WTC11 (cell line): ENCODE results near the gene CALN1. TPM values are rescaled to one million over a fixed set of nuclear protein-coding genes. Genes with fewer than 3 reads are reported as not detected.

Experiments
- ATAC-seq: fragments of 200-7000 bp; cut with Tn5 transposase; 2 replicates; pipeline ENCODE4 v1.10.0; 2021; ENCODE audit warnings: mild to moderate bottlenecking, moderate library complexity
- CTCF ChIA-PET: fragments of 300-600 bp; sonication (Branson Sonifier 250); formaldehyde crosslinking; loops from one replicate; lab custom pipeline; 2021; ENCODE audit warnings: antibody characterized with exemption; lab: Charles Lee
- POLR2A ChIA-PET: fragments of 350-600 bp; sonication (Branson Sonifier 250); formaldehyde crosslinking; loops from one replicate; lab custom pipeline; 2021; ENCODE audit warnings: antibody characterized with exemption; lab: Charles Lee
- DNase-seq: peaks from one replicate; pipeline ENCODE4 v3.0.0; 2021; ENCODE audit warnings: low spot score
- H3K27ac Mint-ChIP-seq: 2 replicates; pipeline ENCODE4 v1.8.0; 2021; ENCODE audit warnings: mixed read lengths
- H3K27me3 Mint-ChIP-seq: 2 replicates; pipeline ENCODE4 v1.8.0; 2021; ENCODE audit warnings: low read depth, mild to moderate bottlenecking, moderate library complexity, mixed read lengths
- H3K36me3 Mint-ChIP-seq: 2 replicates; pipeline ENCODE4 v1.8.0; 2021; ENCODE audit warnings: mixed read lengths
- H3K4me1 Mint-ChIP-seq: 2 replicates; pipeline ENCODE4 v1.8.0; 2022; ENCODE audit warnings: mixed read lengths
- H3K4me3 Mint-ChIP-seq: 2 replicates; pipeline ENCODE4 v1.8.0; 2021; ENCODE audit warnings: mild to moderate bottlenecking, moderate library complexity, mixed read lengths
- H3K9me3 Mint-ChIP-seq: 2 replicates; pipeline ENCODE4 v1.8.0; 2021; ENCODE audit warnings: mixed read lengths
- CBFB ChIP-seq: sonication (generic); formaldehyde crosslinking; IDR thresholded peaks from 2 replicates; pipeline ENCODE4 v1.8.1; 2022; ENCODE audit warnings: mild to moderate bottlenecking, low read depth, missing genetic modification reagents
- CREB1 ChIP-seq: sonication (generic); formaldehyde crosslinking; IDR thresholded peaks from 2 replicates; pipeline ENCODE4 v1.8.0; 2023; ENCODE audit warnings: mild to moderate bottlenecking, missing genetic modification reagents
- FOXP1 ChIP-seq: sonication (generic); formaldehyde crosslinking; IDR thresholded peaks from 2 replicates; pipeline ENCODE4 v1.8.0; 2022; ENCODE audit warnings: missing genetic modification reagents, mild to moderate bottlenecking, moderate library complexity, borderline replicate concordance
- GTF2I ChIP-seq: fragments of 250-450 bp; sonication (Bioruptor Pico); conservative IDR thresholded peaks from 2 replicates; pipeline ENCODE4 v1.4.0; 2021; ENCODE audit warnings: mild to moderate bottlenecking
- RELA ChIP-seq: sonication (generic); formaldehyde crosslinking; IDR thresholded peaks from 2 replicates; pipeline ENCODE4 v1.8.1; 2022; ENCODE audit warnings: missing genetic modification reagents, mild to moderate bottlenecking, borderline replicate concordance
- SOX15 ChIP-seq: fragments of 250-450 bp; sonication (Bioruptor Pico); IDR thresholded peaks from 2 replicates; pipeline ENCODE4 v1.9.0; 2021; ENCODE audit warnings: mild to moderate bottlenecking
- SP1 ChIP-seq: sonication (generic); formaldehyde crosslinking; conservative IDR thresholded peaks from 2 replicates; pipeline ENCODE4 v1.8.1; 2022; ENCODE audit warnings: missing genetic modification reagents
- TEAD1 ChIP-seq: sonication (generic); formaldehyde crosslinking; IDR thresholded peaks from 2 replicates; pipeline ENCODE4 v1.8.0; 2022; ENCODE audit warnings: mild to moderate bottlenecking, missing genetic modification reagents
- TP53 ChIP-seq: sonication (generic); formaldehyde crosslinking; IDR thresholded peaks from 2 replicates; pipeline ENCODE4 v1.8.1; 2023; ENCODE audit warnings: mild to moderate bottlenecking, missing genetic modification reagents
- ZBTB21 ChIP-seq: sonication (generic); formaldehyde crosslinking; IDR thresholded peaks from 2 replicates; pipeline ENCODE4 v1.8.1; 2023; ENCODE audit warnings: mild to moderate bottlenecking, missing genetic modification reagents, borderline replicate concordance
- ZNF138 ChIP-seq: sonication (generic); formaldehyde crosslinking; conservative IDR thresholded peaks from 2 replicates; pipeline ENCODE4 v1.8.1; 2022; ENCODE audit warnings: mild to moderate bottlenecking, moderate library complexity, missing genetic modification reagents
- ZNF232 ChIP-seq: sonication (generic); formaldehyde crosslinking; IDR thresholded peaks from 2 replicates; pipeline ENCODE4 v1.8.0; 2022; ENCODE audit warnings: mild to moderate bottlenecking, missing genetic modification reagents
- ZNF396 ChIP-seq: fragments of 250-450 bp; sonication (Bioruptor Pico); IDR thresholded peaks from 2 replicates; pipeline ENCODE4 v1.8.0; 2021; ENCODE audit warnings: mild to moderate bottlenecking, moderate library complexity, borderline replicate concordance
- total RNA-seq: library from RNA; stranded (reverse); gene quantifications from 3 replicates; pipeline ENCODE4 v1.2.3, GENCODE V29; 2021
- TF ChIP-seq, protein P1 (sequence below): sonication (generic); formaldehyde crosslinking; IDR thresholded peaks from 2 replicates; pipeline ENCODE4 v1.8.0; 2022; ENCODE audit warnings: mild to moderate bottlenecking, missing genetic modification reagents
- TF ChIP-seq, protein P2 (sequence below): sonication (generic); formaldehyde crosslinking; conservative IDR thresholded peaks from 2 replicates; pipeline ENCODE4 v1.8.1; 2022; ENCODE audit warnings: mild to moderate bottlenecking, missing genetic modification reagents
- TF ChIP-seq, protein P3 (sequence below): sonication (generic); formaldehyde crosslinking; IDR thresholded peaks from 2 replicates; pipeline ENCODE4 v1.8.1; 2023; ENCODE audit warnings: mild to moderate bottlenecking, missing genetic modification reagents, moderate library complexity
- TF ChIP-seq, protein P4 (sequence below): sonication (generic); formaldehyde crosslinking; IDR thresholded peaks from 2 replicates; pipeline ENCODE4 v1.8.0; 2023; ENCODE audit warnings: missing genetic modification reagents
- TF ChIP-seq, protein P5 (sequence below): sonication (generic); formaldehyde crosslinking; IDR thresholded peaks from 2 replicates; pipeline ENCODE4 v1.8.1; 2022; ENCODE audit warnings: missing genetic modification reagents, borderline replicate concordance
- TF ChIP-seq, protein P6 (sequence below): fragments of 200-600 bp; IDR thresholded peaks from 2 replicates; pipeline ENCODE4 v1.8.0; 2022; ENCODE audit warnings: antibody characterized with exemption
- TF ChIP-seq, protein P7 (sequence below): sonication (generic); formaldehyde crosslinking; IDR thresholded peaks from 2 replicates; pipeline ENCODE4 v1.8.0; 2022; ENCODE audit warnings: mild to moderate bottlenecking, missing genetic modification reagents
- TF ChIP-seq, protein P8 (sequence below): sonication (generic); formaldehyde crosslinking; IDR thresholded peaks from 2 replicates; pipeline ENCODE4 v1.8.1; 2023; ENCODE audit warnings: mild to moderate bottlenecking, moderate library complexity, missing genetic modification reagents
- TF ChIP-seq, protein P9 (sequence below): sonication (generic); formaldehyde crosslinking; IDR thresholded peaks from 2 replicates; pipeline ENCODE4 v1.8.1; 2022; ENCODE audit warnings: mild to moderate bottlenecking, moderate library complexity, missing genetic modification reagents
- TF ChIP-seq, protein P10 (sequence below): sonication (generic); formaldehyde crosslinking; IDR thresholded peaks from 2 replicates; pipeline ENCODE4 v1.8.1; 2022; ENCODE audit warnings: mild to moderate bottlenecking, missing genetic modification reagents, moderate library complexity, borderline replicate concordance

CALN1 gene
- total RNA-seq, 1 experiment from 2014 or later, result 10.5 TPM

DNA sequence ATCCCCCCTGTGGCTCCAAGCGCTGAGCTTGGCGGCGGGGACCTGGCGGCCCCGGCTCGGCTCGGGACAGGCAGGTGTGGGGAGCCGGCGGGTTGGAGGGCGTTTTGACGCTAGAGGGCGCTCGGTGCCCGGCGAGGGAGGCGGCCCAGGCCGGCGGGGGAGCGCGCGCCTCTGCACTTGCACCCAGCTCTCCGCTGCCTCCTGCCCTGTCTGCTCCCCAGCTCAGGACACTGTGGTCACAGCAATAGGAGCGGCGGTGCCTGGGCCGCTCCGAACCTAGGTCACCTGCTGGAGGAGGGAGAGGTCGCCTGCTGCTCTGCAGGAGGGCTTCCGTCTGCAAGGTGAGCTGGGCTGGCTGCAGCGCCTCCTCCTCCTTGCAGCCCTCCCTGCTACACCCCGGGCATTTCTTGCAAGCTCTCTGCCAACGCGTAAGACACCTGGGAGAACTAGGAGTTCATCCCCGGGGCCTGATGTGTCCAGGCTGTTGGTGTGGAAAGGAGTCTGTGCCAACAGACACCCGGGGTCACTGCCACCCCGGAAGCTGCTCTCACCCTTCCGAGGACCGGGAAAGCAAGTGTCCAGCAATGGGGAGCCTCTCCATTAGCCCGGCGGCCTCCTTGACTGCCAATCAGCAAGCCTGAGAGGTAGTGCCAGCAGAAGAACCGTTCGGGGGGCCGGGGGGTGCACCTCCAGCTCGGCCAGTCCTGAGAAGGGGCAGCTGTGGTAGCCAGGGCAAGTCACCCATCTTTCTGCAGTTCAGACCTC lies 659.8 kb downstream of the CALN1 start:
- ATAC-seq (peak; percentile 95), DNase-seq (peak; percentile 93)
- Mint-ChIP-seq H3K36me3 (peaks cover 16% of the 10 kb centered on the region), H3K27me3 (peaks cover 23% of the 10 kb centered on the region), H3K9me3 (peaks cover 42% of the 10 kb centered on the region), H3K4me3 (peak overlapping the region; percentile 58), H3K27ac (no peak overlapping the region), H3K4me1 (peaks cover 12% of the 10 kb centered on the region)
- ChIA-PET POLR2A (interaction anchor here (0.5 to 0.7 kb wide), 4 partner anchors 219 to 644 kb away, joined by 3 to 5 read pairs (median 3); no protein-coding TSS in a partner anchor), CTCF (interaction anchor here (0.6 to 2.4 kb wide), 87 partner anchors 8 to 1057 kb away, joined by 3 to 40 read pairs (median 4); no protein-coding TSS in a partner anchor)
- TF ChIP-seq, protein P1, sequence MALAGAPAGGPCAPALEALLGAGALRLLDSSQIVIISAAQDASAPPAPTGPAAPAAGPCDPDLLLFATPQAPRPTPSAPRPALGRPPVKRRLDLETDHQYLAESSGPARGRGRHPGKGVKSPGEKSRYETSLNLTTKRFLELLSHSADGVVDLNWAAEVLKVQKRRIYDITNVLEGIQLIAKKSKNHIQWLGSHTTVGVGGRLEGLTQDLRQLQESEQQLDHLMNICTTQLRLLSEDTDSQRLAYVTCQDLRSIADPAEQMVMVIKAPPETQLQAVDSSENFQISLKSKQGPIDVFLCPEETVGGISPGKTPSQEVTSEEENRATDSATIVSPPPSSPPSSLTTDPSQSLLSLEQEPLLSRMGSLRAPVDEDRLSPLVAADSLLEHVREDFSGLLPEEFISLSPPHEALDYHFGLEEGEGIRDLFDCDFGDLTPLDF (CRISPR knock-in tag), result no peak
- TF ChIP-seq RELA (0 out of 2 replicates have a peak, but pooled peaks have one; percentile 55), TEAD1 (CRISPR knock-in tag) (no peak), ZNF138 (peak; percentile 79; the same call in 1 of the 2 replicates), TP53 (0 out of 2 replicates have a peak, but pooled peaks have one; percentile 16), CBFB (CRISPR knock-in tag) (0 out of 2 replicates have a peak, but pooled peaks have one; percentile 42), ZBTB21 (CRISPR knock-in tag) (peak; percentile 58; the same call in 1 of the 2 replicates), SOX15 (CRISPR knock-in tag) (no peak), SP1 (CRISPR knock-in tag) (peak; percentile 63), CREB1 (CRISPR knock-in tag) (0 out of 2 replicates have a peak, but pooled peaks have one; percentile 38), FOXP1 (CRISPR knock-in tag) (peak; percentile 39; the same call in 1 of the 2 replicates), ZNF232 (CRISPR knock-in tag) (0 out of 2 replicates have a peak, but pooled peaks have one; percentile 63), ZNF396 (no peak), GTF2I (CRISPR knock-in tag) (peak; percentile 50; the same call in 1 of the 2 replicates)
- TF ChIP-seq, protein P2, sequence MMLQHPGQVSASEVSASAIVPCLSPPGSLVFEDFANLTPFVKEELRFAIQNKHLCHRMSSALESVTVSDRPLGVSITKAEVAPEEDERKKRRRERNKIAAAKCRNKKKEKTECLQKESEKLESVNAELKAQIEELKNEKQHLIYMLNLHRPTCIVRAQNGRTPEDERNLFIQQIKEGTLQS (CRISPR knock-in tag), result no peak
- TF ChIP-seq, protein P3, sequence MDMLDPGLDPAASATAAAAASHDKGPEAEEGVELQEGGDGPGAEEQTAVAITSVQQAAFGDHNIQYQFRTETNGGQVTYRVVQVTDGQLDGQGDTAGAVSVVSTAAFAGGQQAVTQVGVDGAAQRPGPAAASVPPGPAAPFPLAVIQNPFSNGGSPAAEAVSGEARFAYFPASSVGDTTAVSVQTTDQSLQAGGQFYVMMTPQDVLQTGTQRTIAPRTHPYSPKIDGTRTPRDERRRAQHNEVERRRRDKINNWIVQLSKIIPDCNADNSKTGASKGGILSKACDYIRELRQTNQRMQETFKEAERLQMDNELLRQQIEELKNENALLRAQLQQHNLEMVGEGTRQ (CRISPR knock-in tag), result peak; percentile 38; the same call in 1 of the 2 replicates
- TF ChIP-seq, protein P4, sequence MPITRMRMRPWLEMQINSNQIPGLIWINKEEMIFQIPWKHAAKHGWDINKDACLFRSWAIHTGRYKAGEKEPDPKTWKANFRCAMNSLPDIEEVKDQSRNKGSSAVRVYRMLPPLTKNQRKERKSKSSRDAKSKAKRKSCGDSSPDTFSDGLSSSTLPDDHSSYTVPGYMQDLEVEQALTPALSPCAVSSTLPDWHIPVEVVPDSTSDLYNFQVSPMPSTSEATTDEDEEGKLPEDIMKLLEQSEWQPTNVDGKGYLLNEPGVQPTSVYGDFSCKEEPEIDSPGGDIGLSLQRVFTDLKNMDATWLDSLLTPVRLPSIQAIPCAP, result no peak
- TF ChIP-seq, protein P5, sequence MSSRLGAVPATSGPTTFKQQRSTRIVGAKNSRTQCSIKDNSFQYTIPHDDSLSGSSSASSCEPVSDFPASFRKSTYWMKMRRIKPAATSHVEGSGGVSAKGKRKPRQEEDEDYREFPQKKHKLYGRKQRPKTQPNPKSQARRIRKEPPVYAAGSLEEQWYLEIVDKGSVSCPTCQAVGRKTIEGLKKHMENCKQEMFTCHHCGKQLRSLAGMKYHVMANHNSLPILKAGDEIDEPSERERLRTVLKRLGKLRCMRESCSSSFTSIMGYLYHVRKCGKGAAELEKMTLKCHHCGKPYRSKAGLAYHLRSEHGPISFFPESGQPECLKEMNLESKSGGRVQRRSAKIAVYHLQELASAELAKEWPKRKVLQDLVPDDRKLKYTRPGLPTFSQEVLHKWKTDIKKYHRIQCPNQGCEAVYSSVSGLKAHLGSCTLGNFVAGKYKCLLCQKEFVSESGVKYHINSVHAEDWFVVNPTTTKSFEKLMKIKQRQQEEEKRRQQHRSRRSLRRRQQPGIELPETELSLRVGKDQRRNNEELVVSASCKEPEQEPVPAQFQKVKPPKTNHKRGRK (CRISPR knock-in tag), result no peak
- TF ChIP-seq, protein P6, sequence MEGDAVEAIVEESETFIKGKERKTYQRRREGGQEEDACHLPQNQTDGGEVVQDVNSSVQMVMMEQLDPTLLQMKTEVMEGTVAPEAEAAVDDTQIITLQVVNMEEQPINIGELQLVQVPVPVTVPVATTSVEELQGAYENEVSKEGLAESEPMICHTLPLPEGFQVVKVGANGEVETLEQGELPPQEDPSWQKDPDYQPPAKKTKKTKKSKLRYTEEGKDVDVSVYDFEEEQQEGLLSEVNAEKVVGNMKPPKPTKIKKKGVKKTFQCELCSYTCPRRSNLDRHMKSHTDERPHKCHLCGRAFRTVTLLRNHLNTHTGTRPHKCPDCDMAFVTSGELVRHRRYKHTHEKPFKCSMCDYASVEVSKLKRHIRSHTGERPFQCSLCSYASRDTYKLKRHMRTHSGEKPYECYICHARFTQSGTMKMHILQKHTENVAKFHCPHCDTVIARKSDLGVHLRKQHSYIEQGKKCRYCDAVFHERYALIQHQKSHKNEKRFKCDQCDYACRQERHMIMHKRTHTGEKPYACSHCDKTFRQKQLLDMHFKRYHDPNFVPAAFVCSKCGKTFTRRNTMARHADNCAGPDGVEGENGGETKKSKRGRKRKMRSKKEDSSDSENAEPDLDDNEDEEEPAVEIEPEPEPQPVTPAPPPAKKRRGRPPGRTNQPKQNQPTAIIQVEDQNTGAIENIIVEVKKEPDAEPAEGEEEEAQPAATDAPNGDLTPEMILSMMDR, result peak; percentile 85
- TF ChIP-seq, protein P7, sequence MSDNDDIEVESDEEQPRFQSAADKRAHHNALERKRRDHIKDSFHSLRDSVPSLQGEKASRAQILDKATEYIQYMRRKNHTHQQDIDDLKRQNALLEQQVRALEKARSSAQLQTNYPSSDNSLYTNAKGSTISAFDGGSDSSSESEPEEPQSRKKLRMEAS (CRISPR knock-in tag), result 0 out of 2 replicates have a peak, but pooled peaks have one; percentile 53
- TF ChIP-seq, protein P8, sequence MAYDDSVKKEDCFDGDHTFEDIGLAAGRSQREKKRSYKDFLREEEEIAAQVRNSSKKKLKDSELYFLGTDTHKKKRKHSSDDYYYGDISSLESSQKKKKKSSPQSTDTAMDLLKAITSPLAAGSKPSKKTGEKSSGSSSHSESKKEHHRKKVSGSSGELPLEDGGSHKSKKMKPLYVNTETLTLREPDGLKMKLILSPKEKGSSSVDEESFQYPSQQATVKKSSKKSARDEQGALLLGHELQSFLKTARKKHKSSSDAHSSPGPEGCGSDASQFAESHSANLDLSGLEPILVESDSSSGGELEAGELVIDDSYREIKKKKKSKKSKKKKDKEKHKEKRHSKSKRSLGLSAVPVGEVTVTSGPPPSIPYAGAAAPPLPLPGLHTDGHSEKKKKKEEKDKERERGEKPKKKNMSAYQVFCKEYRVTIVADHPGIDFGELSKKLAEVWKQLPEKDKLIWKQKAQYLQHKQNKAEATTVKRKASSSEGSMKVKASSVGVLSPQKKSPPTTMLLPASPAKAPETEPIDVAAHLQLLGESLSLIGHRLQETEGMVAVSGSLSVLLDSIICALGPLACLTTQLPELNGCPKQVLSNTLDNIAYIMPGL (CRISPR knock-in tag), result peak; percentile 86
- TF ChIP-seq, protein P9, sequence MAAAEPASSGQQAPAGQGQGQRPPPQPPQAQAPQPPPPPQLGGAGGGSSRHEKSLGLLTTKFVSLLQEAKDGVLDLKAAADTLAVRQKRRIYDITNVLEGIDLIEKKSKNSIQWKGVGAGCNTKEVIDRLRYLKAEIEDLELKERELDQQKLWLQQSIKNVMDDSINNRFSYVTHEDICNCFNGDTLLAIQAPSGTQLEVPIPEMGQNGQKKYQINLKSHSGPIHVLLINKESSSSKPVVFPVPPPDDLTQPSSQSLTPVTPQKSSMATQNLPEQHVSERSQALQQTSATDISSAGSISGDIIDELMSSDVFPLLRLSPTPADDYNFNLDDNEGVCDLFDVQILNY (CRISPR knock-in tag), result 0 out of 2 replicates have a peak, but pooled peaks have one; percentile 51
- TF ChIP-seq, protein P10, sequence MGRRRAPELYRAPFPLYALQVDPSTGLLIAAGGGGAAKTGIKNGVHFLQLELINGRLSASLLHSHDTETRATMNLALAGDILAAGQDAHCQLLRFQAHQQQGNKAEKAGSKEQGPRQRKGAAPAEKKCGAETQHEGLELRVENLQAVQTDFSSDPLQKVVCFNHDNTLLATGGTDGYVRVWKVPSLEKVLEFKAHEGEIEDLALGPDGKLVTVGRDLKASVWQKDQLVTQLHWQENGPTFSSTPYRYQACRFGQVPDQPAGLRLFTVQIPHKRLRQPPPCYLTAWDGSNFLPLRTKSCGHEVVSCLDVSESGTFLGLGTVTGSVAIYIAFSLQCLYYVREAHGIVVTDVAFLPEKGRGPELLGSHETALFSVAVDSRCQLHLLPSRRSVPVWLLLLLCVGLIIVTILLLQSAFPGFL (CRISPR knock-in tag), result no peak
